ENCODE results near the gene DUSP5. TPM values are rescaled to one million over a fixed set of nuclear protein-coding genes. Genes with fewer than 3 reads are reported as not detected.

The DUSP5 gene
- total and polyA plus RNA-seq, 2 of the 8 experiments (the other 6 are each of a cell fraction or from before 2014, with no cell fraction given) = 13.6 to 30.3 TPM

- TF ChIP-seq KDM4A (IDR thresholded peaks at IDR 0.05; ENCODE audit: low read depth, low read length, severe bottlenecking) = peak; percentile 75
- TF ChIP-seq RNF2 (IDR thresholded peaks at IDR 0.05; ENCODE audit: borderline replicate concordance, low read depth, low read length, missing control alignments, poor library complexity, severe bottlenecking) = no peak
- peak; percentile 56; the same call in 1 of the 2 replicates for TF ChIP-seq GTF2F1 (IDR thresholded peaks at IDR 0.05; ENCODE audit: borderline replicate concordance, low read depth, low read length)
- TF ChIP-seq SIRT6 (IDR thresholded peaks at IDR 0.05; ENCODE audit: low read length) = no peak
- TF ChIP-seq CREB1 (IDR thresholded peaks at IDR 0.05) = peak; percentile 86
- 0 out of 2 replicates have a peak, but pooled peaks have one; percentile 57 for TF ChIP-seq SP4 (IDR thresholded peaks at IDR 0.05; ENCODE audit: low read length)
- peak; percentile 87 for TF ChIP-seq POLR2AphosphoS5 (IDR thresholded peaks at IDR 0.05; ENCODE audit: low read depth, low read length)
- TF ChIP-seq SRF (IDR thresholded peaks at IDR 0.05; ENCODE audit: low read depth, low read length) = peak; percentile 100
- TF ChIP-seq BCL11A (IDR thresholded peaks at IDR 0.05; ENCODE audit: low read depth in 2 of 2, low read length in 2 of 2) = no peak
- no peak for TF ChIP-seq CTCF (IDR thresholded peaks at IDR 0.05; ENCODE audit: control extremely low read depth in 1 of 3, insufficient read depth in 1 of 3, low read depth in 1 of 3, low read length in 3 of 3)
- TF ChIP-seq CTBP2 (IDR thresholded peaks at IDR 0.05; ENCODE audit: borderline replicate concordance, insufficient read depth, insufficient read length, low read length) = peak; percentile 9
- TF ChIP-seq TAF1 (IDR thresholded peaks at IDR 0.05; ENCODE audit: low read depth, low read length) = peak; percentile 94
- peak; percentile 84 to 94 for TF ChIP-seq POLR2A (IDR thresholded peaks at IDR 0.05; ENCODE audit: control extremely low read depth in 1 of 2, low read depth in 2 of 2, low read length in 2 of 2)
- TF ChIP-seq RFX5 (IDR thresholded peaks at IDR 0.05; ENCODE audit: borderline replicate concordance, low read depth, low read length) = no peak
- no peak for TF ChIP-seq ZNF274 (IDR thresholded peaks at IDR 0.05; ENCODE audit: borderline replicate concordance, extremely low read depth, low read length)
- TF ChIP-seq POU5F1 (IDR thresholded peaks at IDR 0.05; ENCODE audit: low read depth, low read length) = no peak
- TF ChIP-seq SP1 (IDR thresholded peaks at IDR 0.05; ENCODE audit: low read depth, low read length) = peak; percentile 41; the same call in 1 of the 2 replicates
Observed at GRCh38 chr10:110497438-110498086, at the start of gene DUSP5 (continued).
